ENCODE results near the gene COL24A1.

GRCh38 chr1:86068841-86069756 lies 87.5 kb downstream of the COL24A1 start:
- TF ChIP-seq POLR2AphosphoS5 (IDR thresholded peaks at IDR 0.05; ENCODE audit: borderline replicate concordance, low read depth, low read length) (no peak), EZH2 (IDR thresholded peaks at IDR 0.05) (no peak)
